ENCODE measurements around the gene ESCO1.
"Not testable (repeated sequence)": the region's sequence is repeated elsewhere in the genome, so short reads cannot be mapped to it uniquely, and the experiment has no call there.

Gene ESCO1, protein sequence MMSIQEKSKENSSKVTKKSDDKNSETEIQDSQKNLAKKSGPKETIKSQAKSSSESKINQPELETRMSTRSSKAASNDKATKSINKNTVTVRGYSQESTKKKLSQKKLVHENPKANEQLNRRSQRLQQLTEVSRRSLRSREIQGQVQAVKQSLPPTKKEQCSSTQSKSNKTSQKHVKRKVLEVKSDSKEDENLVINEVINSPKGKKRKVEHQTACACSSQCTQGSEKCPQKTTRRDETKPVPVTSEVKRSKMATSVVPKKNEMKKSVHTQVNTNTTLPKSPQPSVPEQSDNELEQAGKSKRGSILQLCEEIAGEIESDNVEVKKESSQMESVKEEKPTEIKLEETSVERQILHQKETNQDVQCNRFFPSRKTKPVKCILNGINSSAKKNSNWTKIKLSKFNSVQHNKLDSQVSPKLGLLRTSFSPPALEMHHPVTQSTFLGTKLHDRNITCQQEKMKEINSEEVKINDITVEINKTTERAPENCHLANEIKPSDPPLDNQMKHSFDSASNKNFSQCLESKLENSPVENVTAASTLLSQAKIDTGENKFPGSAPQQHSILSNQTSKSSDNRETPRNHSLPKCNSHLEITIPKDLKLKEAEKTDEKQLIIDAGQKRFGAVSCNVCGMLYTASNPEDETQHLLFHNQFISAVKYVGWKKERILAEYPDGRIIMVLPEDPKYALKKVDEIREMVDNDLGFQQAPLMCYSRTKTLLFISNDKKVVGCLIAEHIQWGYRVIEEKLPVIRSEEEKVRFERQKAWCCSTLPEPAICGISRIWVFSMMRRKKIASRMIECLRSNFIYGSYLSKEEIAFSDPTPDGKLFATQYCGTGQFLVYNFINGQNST

DNA sequence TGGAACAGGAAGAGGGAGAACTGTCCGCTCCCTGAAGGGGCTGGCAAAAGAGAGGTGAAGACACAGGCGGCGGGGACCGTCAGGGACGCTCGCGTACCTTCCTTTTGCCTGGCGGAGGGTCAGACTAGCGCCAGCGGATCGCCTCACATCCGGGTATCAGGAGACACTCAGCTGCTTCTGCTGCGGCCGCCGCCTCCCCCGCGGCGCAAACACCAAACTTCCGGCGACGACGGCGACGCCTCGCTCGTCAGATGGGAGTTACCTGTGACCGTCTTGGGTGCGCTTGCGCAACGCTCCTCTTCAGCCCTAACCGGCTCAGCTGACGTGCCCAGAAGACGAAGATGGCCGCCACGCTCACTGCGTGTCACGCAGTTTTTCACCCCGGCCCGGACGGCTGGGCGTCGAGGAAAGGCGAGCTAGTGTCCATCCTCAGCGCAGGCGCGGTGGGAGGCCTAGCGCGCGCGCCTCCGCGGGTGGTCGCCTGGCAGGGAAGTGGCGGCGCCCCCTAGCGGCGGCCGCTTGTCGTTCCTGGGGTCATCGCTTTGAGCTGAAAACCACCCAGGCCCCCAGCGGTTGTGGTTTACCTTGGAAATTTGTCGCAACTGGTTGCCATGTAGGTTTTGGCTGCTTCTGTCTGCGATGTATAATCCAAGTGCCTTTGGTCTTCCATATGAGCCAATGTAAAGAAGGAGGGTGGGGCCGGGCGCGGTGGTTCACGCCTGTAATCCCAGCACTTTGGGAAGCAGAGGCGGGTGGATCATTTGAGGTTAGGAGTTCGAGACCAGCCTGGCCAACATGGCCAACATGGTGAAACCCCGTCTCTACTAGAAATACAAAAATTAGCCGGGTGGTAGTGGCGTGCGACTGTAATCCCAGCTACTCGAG is at the start of gene ESCO1:
TSS of gene ESCO1 (minus strand) at position 179 of the 885 bp plus-strand sequence. CDS start 25,861 bp downstream, outside the sequence.
- DNase-seq = peak; percentile 98

DNA sequence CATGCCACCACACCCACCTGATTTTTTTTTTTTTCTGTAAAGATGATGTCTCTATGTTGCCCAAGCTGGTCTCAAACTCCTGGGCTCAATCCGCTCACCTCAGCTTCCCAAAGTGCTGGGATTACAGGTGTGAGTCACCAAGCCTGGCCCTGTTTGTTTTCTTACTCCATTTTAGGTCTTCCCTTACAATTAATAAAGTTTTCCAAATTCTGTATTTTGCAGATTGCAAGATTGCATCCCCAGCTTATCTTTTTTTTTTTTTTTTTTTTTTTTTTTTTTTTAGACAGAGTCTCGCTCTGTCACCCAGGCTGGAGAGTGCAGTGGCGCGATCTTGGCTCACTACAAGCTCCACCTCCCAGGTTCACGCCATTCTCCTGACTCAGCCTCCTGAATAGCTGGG is 39.9 kb upstream of the ESCO1 start:
- DNase-seq = not testable (repeated sequence)

DNA sequence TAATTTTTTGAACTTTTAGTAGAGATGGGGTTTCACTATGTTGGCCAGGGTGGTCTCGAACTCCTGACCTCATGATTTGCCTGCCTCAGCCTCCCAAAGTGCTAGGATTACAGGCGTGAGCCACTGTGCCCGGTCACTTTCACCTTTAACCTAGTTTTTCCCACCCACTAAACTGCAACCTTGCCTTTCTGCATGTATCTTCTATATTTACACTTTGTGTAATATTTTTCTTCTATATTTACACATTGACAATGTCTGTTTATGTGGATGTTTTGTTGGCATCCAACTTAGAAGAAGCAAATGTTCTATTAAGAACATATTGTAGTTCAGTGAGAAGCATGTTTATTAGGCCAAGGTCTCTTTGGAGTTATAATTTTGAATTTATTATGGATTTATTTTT is 38.3 kb upstream of the ESCO1 start:
- no peak for DNase-seq

DNA sequence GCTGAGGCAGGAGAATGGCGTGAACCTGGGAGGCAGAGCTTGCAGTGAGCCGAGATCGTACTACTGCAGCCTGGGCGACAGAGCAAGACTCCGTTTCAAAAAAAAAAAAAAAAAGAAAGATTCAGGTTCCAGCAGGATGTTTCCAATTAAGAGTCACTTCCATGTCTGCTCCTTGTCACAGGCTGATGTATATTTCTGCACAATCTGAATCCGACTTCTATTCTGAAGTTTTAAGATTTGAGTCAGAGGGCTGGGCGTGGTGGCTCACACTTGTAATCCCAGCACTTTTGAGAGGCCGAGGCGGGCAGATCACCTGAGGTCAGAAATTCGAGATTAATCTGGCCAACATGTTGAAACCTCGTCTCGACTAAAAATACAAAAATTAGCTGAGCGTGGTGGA is 36.3 kb upstream of the ESCO1 start:
- no peak for DNase-seq

DNA sequence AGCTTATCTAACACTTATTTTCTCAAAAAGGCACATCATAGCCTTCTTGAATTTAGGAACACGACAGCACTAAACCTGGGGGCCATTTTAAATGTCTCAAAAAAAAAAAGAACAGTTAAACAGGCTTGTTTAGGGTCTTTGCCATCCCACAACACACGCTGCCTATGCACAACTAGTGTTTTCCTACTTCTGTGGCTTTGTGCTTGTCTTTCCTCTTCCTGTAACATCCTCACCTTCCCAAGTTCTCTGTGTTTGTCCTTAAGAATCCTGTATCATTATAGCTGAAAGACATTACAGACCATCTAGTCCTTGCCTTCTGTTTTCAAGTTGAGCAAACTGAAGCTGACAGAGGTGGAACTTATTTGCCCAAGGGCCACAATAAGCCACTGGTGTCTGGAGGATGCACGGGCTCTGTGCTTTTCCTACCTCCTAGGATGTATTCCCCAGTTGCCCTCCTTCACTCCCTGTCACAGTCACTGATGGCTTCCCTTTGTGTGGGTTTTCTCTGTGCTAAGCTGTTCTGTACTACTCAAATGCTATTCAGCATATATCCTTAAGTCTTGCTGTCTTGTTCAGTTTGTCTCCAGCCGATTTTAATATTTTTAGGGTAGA is 34.2 kb upstream of the ESCO1 start:
- no peak for DNase-seq

DNA sequence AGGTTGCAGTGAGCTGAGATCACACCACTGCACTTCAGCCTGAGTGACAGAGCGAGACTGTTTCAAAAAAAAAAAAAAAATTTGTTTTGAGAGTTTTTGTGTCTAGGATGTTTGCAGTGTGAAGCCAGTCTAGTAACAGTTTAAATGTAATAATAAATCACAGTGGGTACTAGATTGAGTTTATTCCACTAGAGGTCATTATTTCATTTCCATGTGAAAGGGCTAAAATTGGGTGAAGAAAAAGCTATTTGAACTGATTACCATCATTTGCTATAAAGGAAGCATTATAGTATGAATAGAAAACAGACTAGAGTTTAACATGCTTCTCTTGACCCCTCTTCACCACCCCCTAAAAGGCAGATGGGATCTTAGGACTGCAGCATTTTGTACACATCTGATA is 31.9 kb upstream of the ESCO1 start:
- no peak for DNase-seq

DNA sequence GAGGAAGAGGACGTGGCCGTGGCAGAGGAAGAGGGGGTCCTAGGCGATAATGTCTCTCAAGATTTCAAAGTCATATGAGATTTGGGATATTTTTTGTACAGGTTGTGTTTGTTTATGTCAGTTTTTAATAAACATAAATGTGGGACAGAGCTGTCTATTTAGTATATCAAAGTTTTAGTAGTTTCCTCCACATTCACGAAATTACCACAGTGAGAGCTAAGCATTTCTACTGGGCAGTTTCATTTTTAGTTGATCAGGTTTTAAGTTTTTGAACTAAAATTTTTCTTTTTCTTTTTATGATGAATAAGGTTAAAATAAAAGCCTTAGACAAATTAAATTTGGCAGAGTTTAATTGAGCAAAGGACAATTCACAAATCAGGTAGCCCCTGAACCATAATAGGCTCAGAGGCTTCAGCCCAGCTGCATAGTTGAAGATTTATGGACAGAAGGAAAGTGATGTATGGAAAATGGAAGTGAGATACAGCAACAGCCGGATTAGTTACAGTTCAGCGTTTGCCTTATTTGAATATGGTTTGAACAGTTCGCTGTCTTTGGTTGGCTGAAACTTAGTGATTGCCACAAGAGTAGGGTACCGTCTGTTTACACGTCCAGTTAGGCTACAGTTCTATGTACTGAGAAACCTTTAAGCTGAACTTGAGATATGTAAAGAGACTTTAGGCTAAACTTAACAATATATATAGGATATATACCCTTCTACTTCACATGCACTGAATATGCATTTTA is 28.8 kb upstream of the ESCO1 start:
- DNase-seq = no peak

DNA sequence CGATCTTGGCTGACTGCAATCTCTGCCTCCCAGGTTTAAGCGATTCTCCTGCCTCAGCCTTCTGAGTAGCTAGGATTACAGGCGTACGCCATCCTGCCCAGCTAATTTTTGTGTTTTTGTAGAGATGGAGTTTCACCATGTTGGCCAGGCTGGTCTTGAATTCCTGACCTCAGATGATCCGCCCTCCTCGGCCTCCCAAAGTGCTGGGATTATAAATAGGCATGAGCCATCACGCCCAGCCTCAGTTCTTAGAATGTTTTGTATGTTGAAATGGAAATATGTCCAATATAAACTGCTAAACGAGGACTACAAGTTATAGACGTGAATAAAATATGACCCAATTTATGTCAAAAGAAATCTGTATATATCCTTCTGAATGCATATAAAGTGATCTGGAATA is 21.1 kb upstream of the ESCO1 start:
- not testable (repeated sequence) for DNase-seq

DNA sequence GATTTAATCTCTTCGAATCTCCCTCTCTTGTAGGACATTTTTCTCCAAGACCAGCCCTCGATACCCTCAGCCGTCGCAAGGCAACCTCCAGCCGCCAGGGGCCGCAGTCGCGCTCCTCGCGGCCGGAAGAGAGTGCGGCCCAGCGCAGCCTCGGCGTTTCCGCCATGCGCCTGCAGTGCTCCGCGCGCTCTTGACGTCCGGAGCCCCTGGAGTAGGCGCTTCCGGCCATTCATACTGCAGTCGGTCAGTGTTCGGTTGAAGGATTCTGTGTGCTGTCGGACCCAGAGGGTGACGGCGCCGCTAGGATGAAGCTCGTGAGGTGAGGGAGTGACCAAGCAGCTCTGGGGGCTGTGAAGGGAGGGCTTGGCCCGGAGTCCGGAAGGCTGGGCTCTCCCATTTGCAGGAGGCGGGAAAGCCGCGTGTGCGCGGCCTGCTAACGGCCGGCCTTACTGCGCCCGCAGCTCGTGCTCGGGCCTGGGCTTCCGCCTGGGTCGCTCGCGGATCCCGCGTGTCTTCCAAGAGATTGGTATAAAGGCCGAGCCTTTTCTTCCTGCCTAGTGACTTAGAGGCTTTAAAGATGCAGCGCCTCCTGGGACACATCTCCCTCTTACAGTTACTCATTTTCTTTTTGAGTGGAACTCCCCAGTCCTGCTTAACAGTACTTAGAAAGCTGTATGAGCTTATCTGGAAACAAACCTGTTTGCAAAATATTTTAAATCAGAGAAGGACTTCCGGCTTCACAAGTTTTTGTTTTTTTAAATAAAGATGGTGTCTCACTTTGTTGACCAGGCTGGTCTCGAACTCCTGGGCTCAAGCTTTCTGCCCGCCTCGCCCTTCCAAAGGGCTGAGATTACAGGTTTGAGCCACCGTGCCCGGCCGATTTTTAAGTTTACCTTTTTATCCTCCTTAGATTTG is 11.9 kb upstream of the ESCO1 start, which contains the start of gene SNRPD1:
TSS of gene SNRPD1 (plus strand) at position 190 of the 915 bp plus-strand sequence. CDS start at position 306, 116 bp downstream.
- peak; percentile 93 for DNase-seq

DNA sequence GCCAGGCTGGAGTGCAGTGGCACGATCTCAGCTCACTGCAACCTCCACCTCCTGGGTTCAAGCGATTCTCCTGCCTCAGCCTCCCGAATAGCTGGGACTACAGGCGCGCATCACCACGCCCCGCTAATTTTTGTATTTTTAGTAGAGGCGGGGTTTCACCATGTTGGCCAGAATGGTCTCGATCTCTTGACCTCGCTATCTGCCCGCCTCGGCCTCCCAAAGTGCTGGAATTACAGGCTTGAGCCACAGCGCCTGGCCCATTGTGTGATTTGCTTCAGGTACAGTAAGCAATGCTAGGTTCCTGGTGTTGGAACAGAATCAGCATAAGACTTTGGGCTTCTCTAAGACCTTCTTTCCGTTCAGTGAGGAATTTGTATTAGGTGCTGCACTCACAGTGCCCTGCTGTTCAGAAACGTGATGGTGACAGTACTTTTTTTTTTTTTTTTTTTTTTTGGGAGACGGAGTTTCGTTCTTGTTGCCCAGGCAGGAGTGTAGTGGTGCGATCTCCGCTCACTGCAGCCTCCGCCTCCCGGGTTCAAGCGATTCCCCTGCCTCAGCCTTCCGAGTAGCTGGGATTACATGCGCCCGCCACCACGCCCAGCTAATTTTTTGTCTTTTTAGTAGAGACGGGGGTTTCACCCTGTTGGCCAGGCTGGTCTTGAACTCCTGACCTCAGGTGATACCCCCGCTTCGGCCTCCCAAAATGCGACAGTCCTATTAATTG is 11.1 kb upstream of the ESCO1 start:
- not testable (repeated sequence) for DNase-seq

DNA sequence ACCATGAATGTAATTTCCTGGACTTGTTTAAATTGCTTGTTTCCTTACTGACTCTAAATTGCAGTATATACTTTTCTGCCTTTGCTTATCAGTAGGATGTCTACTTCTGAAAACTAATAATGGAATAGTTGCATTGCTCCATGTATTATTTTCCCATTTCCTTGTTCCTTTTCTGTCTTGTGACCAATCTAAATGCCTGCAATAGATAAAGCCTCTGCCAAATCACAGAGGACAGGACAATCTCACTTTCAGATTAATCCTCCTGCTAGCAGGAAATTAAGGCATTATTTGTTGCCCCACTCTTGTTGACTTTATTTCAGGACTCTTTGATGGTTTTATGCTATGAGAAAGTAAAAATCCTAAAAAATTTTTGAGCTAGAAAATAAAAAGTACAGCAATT is 4.7 kb upstream of the ESCO1 start:
- no peak for DNase-seq

DNA sequence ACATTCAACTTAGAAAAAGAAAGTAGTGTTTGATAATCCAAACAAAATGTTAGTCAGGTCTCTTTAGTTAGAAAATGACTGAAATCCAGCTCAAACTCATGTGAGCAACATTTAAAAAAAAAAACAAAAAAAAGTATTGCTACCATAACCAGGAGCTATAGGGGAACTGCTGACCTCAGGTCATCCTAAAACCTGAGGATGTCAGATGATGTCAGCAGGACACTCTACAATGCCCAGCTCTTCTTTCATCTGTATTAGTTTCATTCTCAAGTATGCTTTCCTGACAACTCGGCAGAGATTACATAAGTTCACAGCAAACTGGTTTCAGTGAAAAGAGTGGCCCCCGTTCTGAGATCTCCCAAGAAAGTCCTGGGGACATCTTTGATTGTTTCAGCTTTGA is 4.2 kb upstream of the ESCO1 start:
- DNase-seq = no peak

DNA sequence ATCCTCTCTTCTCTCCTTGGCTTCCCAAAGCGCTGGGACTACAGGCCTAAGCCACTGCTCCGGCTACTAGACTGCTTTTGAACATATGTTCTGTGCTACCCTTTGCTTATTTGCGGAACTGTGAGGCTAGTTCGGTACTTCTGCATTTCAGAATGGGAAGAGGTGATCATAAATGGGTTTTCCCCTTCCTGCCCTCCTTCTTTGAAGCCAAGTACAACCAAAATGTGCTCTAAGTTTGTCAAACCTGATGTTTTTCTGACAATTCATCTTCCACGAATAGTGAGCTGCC is 1.7 kb upstream of the ESCO1 start:
- no peak for DNase-seq

DNA sequence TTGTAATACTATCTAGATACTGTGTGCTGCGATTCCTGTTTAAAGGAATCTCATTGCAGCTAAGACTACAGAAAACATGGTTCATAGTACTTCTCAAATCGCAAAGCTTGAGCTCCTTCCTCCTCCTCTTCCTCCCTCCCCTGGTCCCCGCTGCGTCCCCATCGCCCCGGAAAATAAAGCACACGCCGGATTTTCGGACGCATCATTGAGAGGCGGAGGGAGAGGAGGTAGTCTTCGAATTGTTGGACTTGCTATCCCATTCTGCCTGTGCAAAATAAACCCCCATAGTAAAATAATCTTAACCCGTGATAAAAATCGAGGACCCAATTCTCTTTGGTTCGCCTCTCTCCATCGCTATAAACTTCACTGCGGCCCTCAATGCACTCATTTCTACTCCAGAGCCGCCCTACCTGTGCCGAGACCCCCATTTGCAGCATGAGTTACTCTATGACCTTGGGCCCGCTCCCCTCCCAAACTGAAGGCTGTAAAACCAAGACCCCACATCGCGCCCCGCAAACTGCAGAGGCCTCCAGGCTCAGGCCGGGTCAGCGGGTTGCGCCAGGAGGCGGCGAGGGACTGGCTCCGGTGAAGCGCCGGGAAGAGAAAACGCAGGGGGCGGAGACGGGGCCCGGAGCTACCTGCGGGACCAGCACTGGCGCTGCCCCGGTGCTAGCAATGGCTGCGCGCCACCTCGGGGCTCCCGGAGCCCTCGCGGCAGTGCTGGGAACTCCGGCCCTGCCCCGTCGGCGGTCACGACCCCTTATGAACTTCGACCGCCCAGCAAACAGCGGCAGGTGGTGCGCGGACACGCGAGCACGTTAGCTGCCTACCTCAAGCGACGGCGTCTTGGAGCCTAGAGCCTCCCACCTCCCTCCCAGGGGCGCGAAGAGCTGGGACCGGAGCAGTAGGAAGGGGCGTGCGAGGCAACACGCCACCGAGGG is 649 bp downstream of the ESCO1 start:
- DNase-seq = peak; percentile 82

DNA sequence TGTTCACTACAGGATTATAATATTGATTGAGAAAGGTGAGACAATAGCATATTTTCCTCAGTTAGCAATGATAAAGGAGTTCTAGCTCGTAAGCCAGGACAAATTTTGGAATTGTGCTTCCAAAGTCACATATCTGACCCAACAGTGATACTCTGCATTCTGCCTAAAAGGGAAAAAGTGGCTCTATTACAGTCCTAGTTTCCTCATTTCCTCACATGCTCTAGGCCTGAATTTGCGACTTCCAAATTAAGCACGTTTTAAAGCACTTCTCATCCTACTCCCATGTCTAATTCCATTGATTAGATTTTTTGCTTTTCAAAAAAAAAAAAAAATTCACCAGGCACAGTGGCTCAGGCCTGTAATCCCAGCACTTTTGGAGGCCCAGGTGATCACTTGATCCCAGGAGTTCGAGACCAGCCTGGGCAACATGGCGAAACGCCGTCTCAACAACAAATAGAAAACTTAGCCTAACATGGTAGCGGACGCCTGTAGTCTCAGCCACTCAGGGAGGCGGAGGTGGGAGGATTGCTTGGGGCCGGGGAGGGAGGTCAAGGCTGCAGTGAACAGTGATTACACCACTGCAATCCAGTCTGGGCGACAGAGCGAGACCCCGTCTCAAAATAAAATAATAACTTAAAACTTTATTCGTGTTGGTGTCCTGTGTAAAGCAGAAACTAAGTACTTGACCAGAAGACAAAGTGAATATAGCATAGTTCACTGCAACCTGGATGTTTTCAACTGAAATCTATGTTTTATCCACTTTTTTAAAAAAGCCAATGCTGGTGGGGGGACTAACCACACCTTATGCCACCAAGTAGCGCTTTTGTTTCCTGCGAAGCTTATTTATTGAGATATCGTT is 1.5 kb downstream of the ESCO1 start:
- no peak for DNase-seq

DNA sequence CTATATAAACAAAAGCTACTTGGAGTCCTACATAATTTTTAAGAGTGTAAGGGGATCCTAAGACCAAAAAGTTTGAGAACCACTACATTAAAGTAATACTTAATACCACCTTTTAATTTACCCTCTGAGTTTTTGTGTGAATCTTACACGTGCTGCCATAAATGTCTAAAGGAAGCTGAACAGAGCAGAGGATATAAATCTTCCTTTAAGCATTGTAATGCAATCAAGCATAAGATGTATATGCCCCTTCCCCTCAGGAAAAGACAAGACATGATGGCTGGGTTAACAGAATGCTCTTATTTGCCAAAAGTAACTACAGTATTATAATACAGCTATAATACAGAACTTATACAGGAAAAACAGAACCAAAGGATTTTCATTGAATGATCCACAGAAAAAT is 2.9 kb downstream of the ESCO1 start:
- DNase-seq = no peak

DNA sequence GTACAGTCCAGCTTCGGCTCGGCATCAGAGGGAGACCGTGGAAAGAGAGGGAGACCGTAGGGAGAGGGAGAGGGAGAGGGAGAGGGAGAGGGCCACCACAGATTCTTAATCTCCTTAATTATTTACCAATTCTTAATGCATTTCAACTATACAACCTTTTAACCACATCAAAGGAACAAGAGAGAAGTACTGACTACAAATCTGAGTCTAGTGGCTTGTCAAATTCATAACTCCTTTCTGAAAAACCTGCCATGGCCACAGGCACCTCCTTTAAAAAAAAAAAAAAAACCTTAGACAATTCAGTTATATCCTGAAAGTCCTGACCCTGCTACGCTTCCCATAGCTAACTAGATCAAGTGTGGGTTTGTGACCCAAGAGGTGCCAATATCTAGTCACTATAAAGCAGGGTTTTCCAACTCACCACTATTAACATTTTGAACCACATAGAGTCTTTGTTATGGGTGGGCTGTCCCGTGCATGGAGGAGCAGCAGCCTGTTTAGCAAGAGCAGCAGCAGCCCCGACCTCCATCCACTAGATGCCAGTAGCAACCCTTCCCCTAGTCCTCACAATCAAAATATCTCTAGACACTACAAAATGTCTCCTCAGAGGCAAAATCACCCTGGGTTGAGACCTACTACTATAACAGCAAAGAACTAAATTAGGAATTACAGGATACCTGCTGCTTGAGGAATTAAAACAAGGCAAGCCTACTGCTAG is 6.8 kb downstream of the ESCO1 start:
- no peak for DNase-seq
